GM23248 (cell line): ENCODE measurements around the gene ABHD1.

Experiments
- EZH2 ChIP-seq: fragments of 200-600 bp; sonication (generic); IDR thresholded peaks from 2 replicates; pipeline ENCODE4 v1.6.1; 2018; ENCODE audit warnings: antibody characterized with exemption, mild to moderate bottlenecking; ENCODE audit not compliant: insufficient read depth, poor library complexity, severe bottlenecking
- EZH2phosphoT487 ChIP-seq: fragments of 200-600 bp; sonication (generic); IDR thresholded peaks from 2 replicates; pipeline ENCODE4 v1.6.1; 2018; ENCODE audit warnings: antibody characterized with exemption, moderate library complexity, mild to moderate bottlenecking, low read depth; ENCODE audit not compliant: insufficient read depth

- no peak for TF ChIP-seq EZH2phosphoT487
- TF ChIP-seq EZH2: no peak
Observed at GRCh38 chr2:27123302-27124150, at the start of gene ABHD1.
